ENCODE data around the gene AGAP1.

AGAP1 gene

GRCh38 chr2:236117861-236118269 lies 624.0 kb downstream of the AGAP1 start:
- H3K4me3 ChIP-seq (ENCODE audit: low read depth, low read length) = no peak overlapping the region
- TF ChIP-seq CTCF (IDR thresholded peaks at IDR 0.05; ENCODE audit: low read depth, low read length, missing control alignments) = no peak
- H3K27me3 ChIP-seq (replicated peaks) = no peaks in the 10 kb centered on the region
- in situ Hi-C loops (cut with HindIII; ENCODE audit: low pct_ligation_motif_present, low sequenced_read_pairs) = no loop called here
- DNase-seq = no peak
- H3K27ac ChIP-seq = no peak overlapping the region
- H3K36me3 ChIP-seq (replicated peaks) = no peaks in the 10 kb centered on the region

DNA sequence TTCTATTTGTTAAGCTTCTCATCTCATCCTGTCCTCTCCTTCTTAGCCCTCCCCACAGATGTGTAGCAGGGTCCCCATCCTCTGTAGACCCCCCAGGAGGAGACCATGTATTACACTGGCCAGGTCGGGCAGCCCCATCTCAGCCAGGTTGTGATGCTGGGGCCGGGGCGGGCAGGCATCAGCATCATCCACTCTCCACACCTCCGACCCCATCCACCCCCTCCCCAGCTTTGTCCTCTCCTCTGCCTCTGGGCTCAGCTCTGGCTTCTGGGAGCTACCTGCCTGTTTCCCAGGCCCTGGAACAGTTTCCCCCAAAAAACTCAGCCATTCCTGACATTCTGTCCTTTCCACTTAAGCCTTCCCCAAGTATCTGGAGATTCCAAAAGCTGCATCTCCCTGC lies 625.2 kb downstream of the AGAP1 start:
- in situ Hi-C loops (cut with HindIII; ENCODE audit: low pct_ligation_motif_present, low sequenced_read_pairs) = no loop called here

DNA sequence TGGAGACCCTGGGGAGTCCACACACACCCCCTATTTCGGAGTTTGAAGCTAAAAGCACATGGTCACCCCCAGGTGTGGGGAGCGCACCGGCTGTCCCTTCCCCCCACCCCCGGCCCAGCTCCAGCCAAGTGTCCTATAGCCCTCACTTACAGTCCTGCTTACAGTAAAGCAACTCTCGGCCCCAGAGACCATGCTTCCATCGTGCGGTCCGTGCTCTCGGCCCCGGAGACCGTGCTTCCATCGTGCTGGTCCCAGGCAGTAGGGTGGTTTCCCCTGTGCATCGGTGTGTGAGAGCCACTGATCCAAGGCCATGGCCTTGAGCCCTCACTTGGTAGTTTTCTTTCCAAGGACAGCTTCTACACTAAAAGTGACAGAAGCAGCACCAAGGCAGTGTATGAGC lies 625.6 kb downstream of the AGAP1 start:
- DNase-seq = no peak
- no peaks in the 10 kb centered on the region for H3K27me3 ChIP-seq (replicated peaks)
- in situ Hi-C loops (cut with HindIII; ENCODE audit: low pct_ligation_motif_present, low sequenced_read_pairs) = no loop called here
- no peaks in the 10 kb centered on the region for H3K36me3 ChIP-seq (replicated peaks)
- no peak overlapping the region for H3K4me3 ChIP-seq (ENCODE audit: low read depth, low read length)
- H3K27ac ChIP-seq = no peak overlapping the region
- no peak for TF ChIP-seq CTCF (IDR thresholded peaks at IDR 0.05; ENCODE audit: low read depth, low read length, missing control alignments)

More for the DNA sequence above, 625.2 kb downstream of the AGAP1 start:
- H3K4me3 ChIP-seq (ENCODE audit: low read depth, low read length) = no peak overlapping the region
- TF ChIP-seq CTCF (IDR thresholded peaks at IDR 0.05; ENCODE audit: low read depth, low read length, missing control alignments) = no peak
- DNase-seq = no peak
- no peaks in the 10 kb centered on the region for H3K36me3 ChIP-seq (replicated peaks)
- no peaks in the 10 kb centered on the region for H3K27me3 ChIP-seq (replicated peaks)
- no peak overlapping the region for H3K27ac ChIP-seq

GRCh38 chr2:236120141-236120601 lies 626.3 kb downstream of the AGAP1 start:
- no peak for DNase-seq
- TF ChIP-seq CTCF (IDR thresholded peaks at IDR 0.05; ENCODE audit: low read depth, low read length, missing control alignments) = no peak
- Histone ChIP-seq H3K27ac (no peak overlapping the region), H3K27me3 (replicated peaks) (no peaks in the 10 kb centered on the region), H3K36me3 (replicated peaks) (no peaks in the 10 kb centered on the region), H3K4me3 (ENCODE audit: low read depth, low read length) (no peak overlapping the region)
- in situ Hi-C loops (cut with HindIII; ENCODE audit: low pct_ligation_motif_present, low sequenced_read_pairs) = no loop called here

DNA sequence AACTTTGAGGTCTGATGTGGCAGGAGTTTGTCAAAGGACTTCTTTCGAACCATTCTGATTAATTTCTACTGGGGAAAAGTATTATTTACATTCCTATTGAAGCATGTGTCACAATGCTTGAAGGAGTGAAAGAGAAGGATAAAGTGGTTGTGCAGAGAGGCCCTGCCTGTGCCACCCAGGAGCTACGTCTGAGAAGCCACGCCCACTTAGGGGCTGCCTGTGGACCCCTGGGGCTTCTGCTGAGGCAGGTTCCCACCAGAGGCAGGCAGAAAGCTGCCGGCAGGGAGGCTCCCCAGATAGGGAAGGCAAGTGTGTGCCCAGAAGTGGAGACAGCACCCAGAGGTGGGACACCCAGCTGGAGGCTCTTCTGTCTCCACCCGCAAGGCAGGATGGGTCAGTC lies 627.0 kb downstream of the AGAP1 start:
- no peak overlapping the region for H3K4me3 ChIP-seq (ENCODE audit: low read depth, low read length)
- no peak overlapping the region for H3K27ac ChIP-seq
- no peak for TF ChIP-seq CTCF (IDR thresholded peaks at IDR 0.05; ENCODE audit: low read depth, low read length, missing control alignments)

DNA sequence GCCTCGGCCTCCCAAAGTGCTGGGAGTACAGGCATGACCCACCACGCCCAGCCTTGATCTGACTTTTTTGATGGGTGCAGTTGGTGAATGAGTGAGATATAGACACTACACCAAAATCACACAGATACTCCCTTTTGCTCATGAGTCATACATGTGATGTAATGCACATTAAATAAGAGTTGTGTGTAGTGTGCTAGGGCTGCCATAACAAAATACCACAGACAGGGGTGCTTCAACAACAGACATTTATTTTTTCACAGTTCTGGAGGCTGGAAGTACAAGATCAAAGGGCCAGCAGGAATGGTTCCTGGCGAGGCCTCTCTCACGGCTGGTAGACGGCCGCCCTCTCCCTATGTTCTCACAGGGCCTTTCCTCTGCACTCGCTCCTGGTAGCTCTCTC lies 627.7 kb downstream of the AGAP1 start:
- no peak overlapping the region for H3K4me3 ChIP-seq (ENCODE audit: low read depth, low read length)
- no peak for TF ChIP-seq CTCF (IDR thresholded peaks at IDR 0.05; ENCODE audit: low read depth, low read length, missing control alignments)
- no peak overlapping the region for H3K27ac ChIP-seq
- DNase-seq = no peak
- no peaks in the 10 kb centered on the region for H3K36me3 ChIP-seq (replicated peaks)
- no peaks in the 10 kb centered on the region for H3K27me3 ChIP-seq (replicated peaks)
- in situ Hi-C loops (cut with HindIII; ENCODE audit: low pct_ligation_motif_present, low sequenced_read_pairs) = no loop called here

More for the DNA sequence above, 627.0 kb downstream of the AGAP1 start:
- H3K36me3 ChIP-seq (replicated peaks) = no peaks in the 10 kb centered on the region
- DNase-seq = no peak
- in situ Hi-C loops (cut with HindIII; ENCODE audit: low pct_ligation_motif_present, low sequenced_read_pairs) = no loop called here
- H3K27me3 ChIP-seq (replicated peaks) = no peaks in the 10 kb centered on the region

Measured in brain microvascular endothelial cell (primary cell).